ENCODE measurements around the gene CNFN.

GRCh38 chr19:42378225-42379215, 11.6 kb downstream of the CNFN start:
- TF ChIP-seq CTCF (conservative IDR thresholded peaks at IDR 0.05; ENCODE audit: low read depth, low read length) (no peak), EZH2 (IDR thresholded peaks at IDR 0.05; ENCODE audit: low read length, unreplicated experiment) (no peak), EZH2phosphoT487 (IDR thresholded peaks at IDR 0.05; ENCODE audit: borderline replicate concordance, low read length) (no peak)

Data from PC-3 (cell line).